ENCODE data around the gene HHAT.

- TF ChIP-seq, protein P1, sequence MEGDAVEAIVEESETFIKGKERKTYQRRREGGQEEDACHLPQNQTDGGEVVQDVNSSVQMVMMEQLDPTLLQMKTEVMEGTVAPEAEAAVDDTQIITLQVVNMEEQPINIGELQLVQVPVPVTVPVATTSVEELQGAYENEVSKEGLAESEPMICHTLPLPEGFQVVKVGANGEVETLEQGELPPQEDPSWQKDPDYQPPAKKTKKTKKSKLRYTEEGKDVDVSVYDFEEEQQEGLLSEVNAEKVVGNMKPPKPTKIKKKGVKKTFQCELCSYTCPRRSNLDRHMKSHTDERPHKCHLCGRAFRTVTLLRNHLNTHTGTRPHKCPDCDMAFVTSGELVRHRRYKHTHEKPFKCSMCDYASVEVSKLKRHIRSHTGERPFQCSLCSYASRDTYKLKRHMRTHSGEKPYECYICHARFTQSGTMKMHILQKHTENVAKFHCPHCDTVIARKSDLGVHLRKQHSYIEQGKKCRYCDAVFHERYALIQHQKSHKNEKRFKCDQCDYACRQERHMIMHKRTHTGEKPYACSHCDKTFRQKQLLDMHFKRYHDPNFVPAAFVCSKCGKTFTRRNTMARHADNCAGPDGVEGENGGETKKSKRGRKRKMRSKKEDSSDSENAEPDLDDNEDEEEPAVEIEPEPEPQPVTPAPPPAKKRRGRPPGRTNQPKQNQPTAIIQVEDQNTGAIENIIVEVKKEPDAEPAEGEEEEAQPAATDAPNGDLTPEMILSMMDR (IDR thresholded peaks at IDR 0.05; ENCODE audit: poor library complexity, severe bottlenecking): no peak
- no peak for TF ChIP-seq TAF1 (IDR thresholded peaks at IDR 0.05; ENCODE audit: low read depth)
- no peak for TF ChIP-seq POLR2AphosphoS5 (IDR thresholded peaks at IDR 0.05)
- TF ChIP-seq EZH2 (IDR thresholded peaks at IDR 0.05; ENCODE audit: borderline replicate concordance, insufficient read depth, low read length, poor library complexity, severe bottlenecking): no peak
- no peak for TF ChIP-seq SMC3 (conservative IDR thresholded peaks at IDR 0.05; ENCODE audit: poor library complexity)
- no peak for TF ChIP-seq EP300 (conservative IDR thresholded peaks at IDR 0.05; ENCODE audit: poor library complexity, severe bottlenecking)
- TF ChIP-seq MXI1 (conservative IDR thresholded peaks at IDR 0.05; ENCODE audit: poor library complexity, severe bottlenecking): no peak
- no peak for TF ChIP-seq RAD21 (conservative IDR thresholded peaks at IDR 0.05)
- TF ChIP-seq, protein P2, sequence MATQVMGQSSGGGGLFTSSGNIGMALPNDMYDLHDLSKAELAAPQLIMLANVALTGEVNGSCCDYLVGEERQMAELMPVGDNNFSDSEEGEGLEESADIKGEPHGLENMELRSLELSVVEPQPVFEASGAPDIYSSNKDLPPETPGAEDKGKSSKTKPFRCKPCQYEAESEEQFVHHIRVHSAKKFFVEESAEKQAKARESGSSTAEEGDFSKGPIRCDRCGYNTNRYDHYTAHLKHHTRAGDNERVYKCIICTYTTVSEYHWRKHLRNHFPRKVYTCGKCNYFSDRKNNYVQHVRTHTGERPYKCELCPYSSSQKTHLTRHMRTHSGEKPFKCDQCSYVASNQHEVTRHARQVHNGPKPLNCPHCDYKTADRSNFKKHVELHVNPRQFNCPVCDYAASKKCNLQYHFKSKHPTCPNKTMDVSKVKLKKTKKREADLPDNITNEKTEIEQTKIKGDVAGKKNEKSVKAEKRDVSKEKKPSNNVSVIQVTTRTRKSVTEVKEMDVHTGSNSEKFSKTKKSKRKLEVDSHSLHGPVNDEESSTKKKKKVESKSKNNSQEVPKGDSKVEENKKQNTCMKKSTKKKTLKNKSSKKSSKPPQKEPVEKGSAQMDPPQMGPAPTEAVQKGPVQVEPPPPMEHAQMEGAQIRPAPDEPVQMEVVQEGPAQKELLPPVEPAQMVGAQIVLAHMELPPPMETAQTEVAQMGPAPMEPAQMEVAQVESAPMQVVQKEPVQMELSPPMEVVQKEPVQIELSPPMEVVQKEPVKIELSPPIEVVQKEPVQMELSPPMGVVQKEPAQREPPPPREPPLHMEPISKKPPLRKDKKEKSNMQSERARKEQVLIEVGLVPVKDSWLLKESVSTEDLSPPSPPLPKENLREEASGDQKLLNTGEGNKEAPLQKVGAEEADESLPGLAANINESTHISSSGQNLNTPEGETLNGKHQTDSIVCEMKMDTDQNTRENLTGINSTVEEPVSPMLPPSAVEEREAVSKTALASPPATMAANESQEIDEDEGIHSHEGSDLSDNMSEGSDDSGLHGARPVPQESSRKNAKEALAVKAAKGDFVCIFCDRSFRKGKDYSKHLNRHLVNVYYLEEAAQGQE (IDR thresholded peaks at IDR 0.05; ENCODE audit: borderline replicate concordance): no peak
These were observed 160.8 kb downstream of the HHAT start for GRCh38 chr1:210489491-210489890.
